Osteocyte (in vitro differentiated cells): ENCODE measurements around the gene CCL1. TPM values are rescaled to one million over a fixed set of nuclear protein-coding genes. Genes with fewer than 3 reads are reported as not detected.
"Not testable (repeated sequence)": the region's sequence is repeated elsewhere in the genome, so short reads cannot be mapped to it uniquely, and the experiment has no call there.

Source experiments
- DNase-seq: peaks from one replicate; pipeline ENCODE4 v3.0.0; 2021; ENCODE audit warnings: mixed read lengths; ENCODE audit not compliant: unreplicated experiment; ENCODE audit errors: extremely low spot score
- H3K27ac Mint-ChIP-seq: one replicate; pipeline ENCODE4 v1.8.0; 2021; ENCODE audit warnings: mild to moderate bottlenecking, mixed read lengths; ENCODE audit not compliant: unreplicated experiment
- H3K27me3 Mint-ChIP-seq: one replicate; pipeline ENCODE4 v1.8.0; 2021; ENCODE audit warnings: mixed read lengths; ENCODE audit not compliant: unreplicated experiment
- H3K36me3 Mint-ChIP-seq: one replicate; pipeline ENCODE4 v1.8.0; 2021; ENCODE audit warnings: mixed read lengths; ENCODE audit not compliant: unreplicated experiment
- H3K4me1 Mint-ChIP-seq: one replicate; pipeline ENCODE4 v1.8.0; 2021; ENCODE audit warnings: mixed read lengths; ENCODE audit not compliant: unreplicated experiment
- H3K4me3 Mint-ChIP-seq: one replicate; pipeline ENCODE4 v1.8.0; 2021; ENCODE audit warnings: mild to moderate bottlenecking, moderate library complexity, mixed read lengths; ENCODE audit not compliant: unreplicated experiment
- H3K9me3 Mint-ChIP-seq: one replicate; pipeline ENCODE4 v1.8.0; 2021; ENCODE audit warnings: mixed read lengths; ENCODE audit not compliant: unreplicated experiment
- CTCF ChIP-seq: fragments of 200-600 bp; sonication (generic); IDR thresholded peaks from 2 replicates; pipeline ENCODE4 v1.5.0; 2021; ENCODE audit warnings: antibody characterized with exemption, mild to moderate bottlenecking, moderate library complexity
- total RNA-seq: library from RNA; stranded (reverse); gene quantifications from 2 replicates; pipeline ENCODE4 v1.2.1, GENCODE V29; 2021

The CCL1 gene
- total RNA-seq, 1 donor from 2014 or later, result not detected

DNA sequence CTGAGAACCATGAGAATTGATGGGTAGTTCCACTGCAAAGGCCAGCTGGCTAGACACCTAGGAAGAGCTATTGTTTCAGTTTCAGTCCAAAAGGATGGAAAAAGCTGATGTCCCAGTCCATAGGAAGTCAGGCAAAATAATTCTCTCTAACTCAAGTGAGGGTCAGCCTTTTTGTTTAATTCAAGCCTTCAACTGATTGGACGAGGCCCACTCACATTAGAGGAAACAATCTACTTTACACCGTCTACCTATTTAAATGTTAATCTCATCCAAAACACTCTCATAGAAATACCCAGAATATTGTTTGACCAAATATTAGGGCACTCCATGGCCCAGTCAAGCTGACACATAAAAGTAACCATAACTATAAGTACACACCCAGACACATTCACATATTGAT, 21.1 kb downstream of the CCL1 start:
- no peaks in the 10 kb centered on the region for H3K36me3 Mint-ChIP-seq
- H3K27ac Mint-ChIP-seq, result no peak overlapping the region
- H3K4me1 Mint-ChIP-seq, result no peaks in the 10 kb centered on the region
- no peak for DNase-seq
- H3K4me3 Mint-ChIP-seq, result no peak overlapping the region
- no peaks in the 10 kb centered on the region for H3K9me3 Mint-ChIP-seq
- TF ChIP-seq CTCF, result no peak
- H3K27me3 Mint-ChIP-seq, result peaks cover 40% of the 10 kb centered on the region

DNA sequence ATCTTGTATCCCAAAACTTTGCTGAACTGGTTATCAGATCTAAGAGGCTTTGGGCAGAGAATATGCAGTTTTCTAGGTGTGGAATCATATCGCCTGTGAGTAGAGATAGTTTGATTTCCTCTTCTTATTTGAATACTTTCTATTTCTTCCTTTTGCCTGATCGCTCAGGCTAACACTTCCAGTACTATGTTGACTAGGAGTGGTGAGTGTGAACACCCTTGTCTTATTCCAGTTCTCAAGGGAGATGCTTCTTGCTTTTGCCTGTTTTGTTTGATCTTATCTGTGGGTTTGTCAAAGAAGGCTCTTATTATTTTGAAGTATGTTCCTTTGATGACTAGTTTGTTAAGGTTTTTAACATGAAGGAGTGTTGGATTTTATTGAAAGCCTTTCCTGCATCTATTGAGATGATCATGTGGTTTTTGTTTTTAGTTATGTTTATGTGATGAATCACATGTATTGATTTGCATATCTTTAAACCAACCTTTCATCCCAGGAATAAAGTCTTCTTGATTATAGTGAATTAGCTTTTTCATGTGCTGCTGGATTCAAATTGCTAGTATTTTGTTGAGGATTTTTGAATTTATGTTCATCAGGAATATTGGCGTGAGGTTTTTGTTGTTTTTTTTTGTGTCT, 23.8 kb downstream of the CCL1 start:
- Mint-ChIP-seq H3K9me3 (no peaks in the 10 kb centered on the region), H3K4me3 (no peak overlapping the region), H3K36me3 (no peaks in the 10 kb centered on the region), H3K27me3 (peaks cover 52% of the 10 kb centered on the region), H3K27ac (no peak overlapping the region), H3K4me1 (no peaks in the 10 kb centered on the region)
- TF ChIP-seq CTCF, result no peak
- DNase-seq, result no peak

GRCh38 chr17:34337701-34338100, 25.3 kb downstream of the CCL1 start:
- no peak overlapping the region for H3K4me3 Mint-ChIP-seq
- no peak for TF ChIP-seq CTCF
- no peaks in the 10 kb centered on the region for H3K4me1 Mint-ChIP-seq
- H3K27me3 Mint-ChIP-seq, result peaks cover 47% of the 10 kb centered on the region
- no peak for DNase-seq
- H3K27ac Mint-ChIP-seq, result no peak overlapping the region
- no peaks in the 10 kb centered on the region for H3K36me3 Mint-ChIP-seq
- H3K9me3 Mint-ChIP-seq, result no peaks in the 10 kb centered on the region

DNA sequence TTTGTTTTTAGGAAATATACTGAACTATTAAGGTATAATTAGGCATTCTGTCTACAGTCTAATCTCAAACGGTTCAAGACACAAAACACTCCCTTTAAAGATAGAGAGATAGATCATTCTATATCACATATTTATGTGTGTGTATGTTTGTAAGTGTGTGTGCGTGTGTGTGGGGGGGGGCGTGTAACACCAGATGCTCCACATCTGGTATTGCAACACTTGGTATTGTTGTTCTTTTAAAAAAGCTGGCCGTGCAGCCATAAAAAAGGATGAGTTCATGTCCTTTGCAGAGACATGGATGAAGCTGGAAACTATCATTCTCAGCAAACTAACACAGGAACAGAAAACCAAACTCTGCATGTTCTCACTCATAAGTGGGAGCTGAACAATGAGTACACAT, 35.5 kb downstream of the CCL1 start:
- DNase-seq, H3K4me3 Mint-ChIP-seq, H3K4me1 Mint-ChIP-seq, H3K36me3 Mint-ChIP-seq, H3K27ac Mint-ChIP-seq: not testable (repeated sequence)
- Mint-ChIP-seq H3K27me3 (peaks cover 49% of the 10 kb centered on the region), H3K9me3 (peaks cover 13% of the 10 kb centered on the region)

- H3K4me1 Mint-ChIP-seq, result no peaks in the 10 kb centered on the region
Observed at GRCh38 chr17:34321964-34322363, 41.1 kb downstream of the CCL1 start.

More at GRCh38 chr17:34321964-34322363, 41.1 kb downstream of the CCL1 start:
- Mint-ChIP-seq H3K36me3 (no peaks in the 10 kb centered on the region), H3K27me3 (peaks cover 28% of the 10 kb centered on the region), H3K9me3 (peaks cover 13% of the 10 kb centered on the region), H3K4me3 (no peak overlapping the region), H3K27ac (no peak overlapping the region)
- TF ChIP-seq CTCF, result no peak
- no peak for DNase-seq
